Prostate gland (tissue), 2 donors: Measurements from ENCODE around the gene SPATA24. TPM values are rescaled to one million over a fixed set of nuclear protein-coding genes. Genes with fewer than 3 reads are reported as not detected.

Experiments used
- DNase-seq: peaks from one replicate; pipeline ENCODE4 v3.0.0-alpha.2; 2019; ENCODE audit warnings: low spot score
- H3K27ac ChIP-seq, 2 donors: fragments of 200-600 bp; sonication (generic); 2 replicates each; pipeline ENCODE4 v1.5.1; 2017 to 2019
- H3K27me3 ChIP-seq: fragments of 200-600 bp; sonication (generic); replicated peaks from 2 replicates; pipeline ENCODE4 v1.5.1; 2019; ENCODE audit not compliant: insufficient read depth
- H3K36me3 ChIP-seq, 2 donors: fragments of 200-600 bp; sonication (generic); 1 replicate in 1 of 2; 2 replicates in 1 of 2; pipeline versions ENCODE4 v1.5.1 to v1.8.1; 2017 to 2019
- H3K4me1 ChIP-seq: fragments of 200-600 bp; sonication (generic); replicated peaks from 2 replicates; pipeline ENCODE4 v1.5.1; 2019
- H3K4me3 ChIP-seq, 2 donors: fragments of 200-600 bp; sonication (generic); 2 replicates each; pipeline ENCODE4 v1.5.1; 2017 to 2019
- H3K9me3 ChIP-seq: fragments of 200-600 bp; sonication (generic); 2 replicates; pipeline ENCODE4 v1.5.1; 2017
- CTCF ChIP-seq, 4 experiments: fragments of 200-600 bp in 2 of 4; fragments of 450-650 bp in 2 of 4; sonication (generic) in 2 of 4; IDR thresholded peaks; 1 replicate in 3 of 4; 2 replicates in 1 of 4; pipeline ENCODE4 v1.5.1; 2016 to 2019; ENCODE audit warnings: antibody characterized with exemption in 4 of 4, mild to moderate bottlenecking in 2 of 4, moderate library complexity in 2 of 4
- POLR2A ChIP-seq: fragments of 450-650 bp; IDR thresholded peaks from one replicate; pipeline ENCODE4 v1.6.1; 2016; ENCODE audit warnings: antibody characterized with exemption, mild to moderate bottlenecking
- POLR2AphosphoS5 ChIP-seq: sonication (generic); formaldehyde crosslinking; IDR thresholded peaks from one replicate; pipeline ENCODE4 v1.6.1; 2017; ENCODE audit warnings: antibody characterized with exemption
- WGBS: methylation state at CpG from one replicate; pipeline ENCODE4 v1.1.5; 2018; 5-methylcytosine and 5-hydroxymethylcytosine counted together
- intact Hi-C: fragments of 100-400 bp; cut with DNase I; formaldehyde crosslinking; loops from one replicate; pipeline ENCODE4 v1.14.2; 2022
- total RNA-seq, 2 donors: library from RNA; depleted of rRNA; stranded (reverse); fragments of >200 nt; gene quantifications; one replicate each; pipeline ENCODE4 v1.1.0, GENCODE V29; 2016

Gene SPATA24
- total RNA-seq, 2 donors from 2014 or later = 4.4 to 27.3 TPM

GRCh38 chr5:139422307-139422893 lies 18.5 kb upstream of the SPATA24 start:
- WGBS = 39% methylated on average over 5 of the region's 5 CpGs
- H3K27me3 ChIP-seq = no peaks in the 10 kb centered on the region
- H3K9me3 ChIP-seq = no peaks in the 10 kb centered on the region
- peak; percentile 33 for DNase-seq
- H3K27ac ChIP-seq = no peak overlapping the region
- no peaks in the 10 kb centered on the region for H3K4me1 ChIP-seq
- no peak overlapping the region for H3K4me3 ChIP-seq
- intact Hi-C loops = loop anchor here (2.0 to 5.0 kb wide), 2 partner anchors 90 to 342 kb away; no protein-coding TSS in a partner anchor
- no peaks in the 10 kb centered on the region for H3K36me3 ChIP-seq
- TF ChIP-seq POLR2AphosphoS5 (peak; percentile 45), POLR2A (no peak), CTCF (IDR thresholded peaks at IDR 0.05) (peak; percentile 32 to 85 (median 62))

GRCh38 chr5:139419226-139420192 lies 15.6 kb upstream of the SPATA24 start:
- intact Hi-C loops = loop anchor here (5.0 kb wide), 1 partner anchor 93 kb away; no protein-coding TSS in a partner anchor
- Histone ChIP-seq H3K9me3 (no peaks in the 10 kb centered on the region), H3K4me1 (no peaks in the 10 kb centered on the region), H3K36me3 (no peaks in the 10 kb centered on the region), H3K27me3 (no peaks in the 10 kb centered on the region), H3K4me3 (no peak overlapping the region), H3K27ac (no peak overlapping the region)
- WGBS = 79% methylated on average over 9 of the region's 9 CpGs
- DNase-seq = no peak
- TF ChIP-seq POLR2A = no peak
- TF ChIP-seq POLR2AphosphoS5 = no peak
- TF ChIP-seq CTCF (IDR thresholded peaks at IDR 0.05) = no peak

GRCh38 chr5:139418793-139419192 lies 14.9 kb upstream of the SPATA24 start:
- 94% methylated on average over 1 of the region's 1 CpG for WGBS

GRCh38 chr5:139417214-139417613 lies 13.3 kb upstream of the SPATA24 start:
- no peaks in the 10 kb centered on the region for H3K27me3 ChIP-seq
- H3K4me3 ChIP-seq = no peak overlapping the region
- WGBS = 25% methylated on average over 4 of the region's 4 CpGs
- intact Hi-C loops = no loop called here
- no peaks in the 10 kb centered on the region for H3K36me3 ChIP-seq
- no peaks in the 10 kb centered on the region for H3K4me1 ChIP-seq
- no peaks in the 10 kb centered on the region for H3K9me3 ChIP-seq
- H3K27ac ChIP-seq = peak overlapping the region in 1 of 2 donors; percentile 0
- no peak for DNase-seq
- peak; percentile 54 for TF ChIP-seq POLR2AphosphoS5
- no peak for TF ChIP-seq CTCF (IDR thresholded peaks at IDR 0.05)

More at GRCh38 chr5:139418793-139419192, 14.9 kb upstream of the SPATA24 start:
- no peaks in the 10 kb centered on the region for H3K36me3 ChIP-seq
- no peak overlapping the region for H3K4me3 ChIP-seq
- H3K27ac ChIP-seq = no peak overlapping the region
- H3K4me1 ChIP-seq = no peaks in the 10 kb centered on the region
- no peaks in the 10 kb centered on the region for H3K9me3 ChIP-seq
- intact Hi-C loops = no loop called here
- DNase-seq = no peak
- H3K27me3 ChIP-seq = no peaks in the 10 kb centered on the region
- TF ChIP-seq CTCF (IDR thresholded peaks at IDR 0.05) (no peak), POLR2AphosphoS5 (no peak), POLR2A (no peak)
